H1 (cell line): ENCODE results near the gene METRNL.

ENCODE experiments used
- ATF2 ChIP-seq: IDR thresholded peaks from 2 replicates; pipeline ENCODE4 v1.6.1; 2012; ENCODE audit warnings: low read length, inconsistent platforms
- BACH1 ChIP-seq: IDR thresholded peaks from 2 replicates; pipeline ENCODE4 v1.6.1; 2012; ENCODE audit warnings: low read length, improper control_type of control experiment
- CTCF ChIP-seq, 3 experiments: IDR thresholded peaks; 1 replicate in 2 of 3; 2 replicates in 1 of 3; pipeline versions ENCODE4 v1.5.1 to v1.6.1; 2011; ENCODE audit warnings: low read length in 3 of 3, mild to moderate bottlenecking in 3 of 3, inconsistent platforms in 2 of 3, low read depth in 1 of 3, moderate library complexity in 1 of 3; ENCODE audit not compliant: insufficient read depth in 1 of 3; ENCODE audit errors: control extremely low read depth in 1 of 3
- EGR1 ChIP-seq: IDR thresholded peaks from 2 replicates; pipeline ENCODE4 v1.6.1; 2011; ENCODE audit warnings: low read depth, low read length, borderline replicate concordance
- EP300 ChIP-seq, 2 experiments: IDR thresholded peaks; 1 replicate in 1 of 2; 2 replicates in 1 of 2; pipeline ENCODE4 v1.6.1; 2011 to 2012; ENCODE audit warnings: low read depth in 2 of 2, low read length in 2 of 2, mild to moderate bottlenecking in 2 of 2, borderline replicate concordance in 1 of 2, inconsistent platforms in 1 of 2, moderate library complexity in 1 of 2
- GABPA ChIP-seq: IDR thresholded peaks from 2 replicates; pipeline ENCODE4 v1.6.1; 2011; ENCODE audit warnings: mild to moderate bottlenecking, low read length, moderate library complexity, borderline replicate concordance; ENCODE audit not compliant: insufficient read depth
- JUN ChIP-seq: IDR thresholded peaks from 2 replicates; pipeline ENCODE4 v1.6.1; 2011; ENCODE audit warnings: low read depth, mild to moderate bottlenecking, improper control_type of control experiment, low read length
- RAD21 ChIP-seq, 2 experiments: IDR thresholded peaks in 1 of 2; conservative IDR thresholded peaks in 1 of 2; 2 replicates each; pipeline ENCODE4 v1.6.1; 2011; ENCODE audit warnings: low read depth in 2 of 2, low read length in 2 of 2, improper control_type of control experiment in 1 of 2, inconsistent platforms in 1 of 2, mild to moderate bottlenecking in 1 of 2, moderate library complexity in 1 of 2
- RXRA ChIP-seq: IDR thresholded peaks from 2 replicates; pipeline ENCODE4 v1.6.1; 2011; ENCODE audit warnings: low read depth, mild to moderate bottlenecking, low read length, moderate library complexity; ENCODE audit not compliant: insufficient read depth
- SAP30 ChIP-seq: fragments of 300-600 bp; sonication (generic); IDR thresholded peaks from 2 replicates; pipeline ENCODE4 v1.7.1; 2012; ENCODE audit warnings: low read length, moderate library complexity, mild to moderate bottlenecking, inconsistent platforms; ENCODE audit not compliant: insufficient read depth, insufficient replicate concordance
- SIRT6 ChIP-seq: IDR thresholded peaks from one replicate; pipeline ENCODE4 v1.7.1; 2012; ENCODE audit warnings: low read length, inconsistent platforms
- SP2 ChIP-seq: IDR thresholded peaks from 2 replicates; pipeline ENCODE4 v1.6.1; 2012; ENCODE audit warnings: mild to moderate bottlenecking, low read length, inconsistent platforms
- YY1 ChIP-seq: IDR thresholded peaks from 2 replicates; pipeline ENCODE4 v1.6.1; 2011; ENCODE audit warnings: low read depth, mild to moderate bottlenecking, low read length
- TF ChIP-seq, protein P1 (sequence below): IDR thresholded peaks from 2 replicates; pipeline ENCODE4 v1.6.1; 2011; ENCODE audit warnings: low read length, improper control_type of control experiment

- TF ChIP-seq GABPA (no peak), JUN (no peak), CTCF (IDR thresholded peaks at IDR 0.05; ENCODE audit: control extremely low read depth in 1 of 3, insufficient read depth in 1 of 3, low read depth in 1 of 3, low read length in 3 of 3) (no peak), SAP30 (no peak), YY1 (no peak), RXRA (no peak), RAD21 (IDR thresholded peaks at IDR 0.05 in 1 of 2, conservative IDR thresholded peaks at IDR 0.05 in 1 of 2; ENCODE audit: low read depth in 2 of 2, low read length in 2 of 2) (no peak), SP2 (no peak), BACH1 (no peak), EP300 (IDR thresholded peaks at IDR 0.05; ENCODE audit: borderline replicate concordance in 1 of 2, low read depth in 2 of 2, low read length in 2 of 2) (no peak), EGR1 (no peak), ATF2 (no peak), SIRT6 (no peak)
- TF ChIP-seq, protein P1, sequence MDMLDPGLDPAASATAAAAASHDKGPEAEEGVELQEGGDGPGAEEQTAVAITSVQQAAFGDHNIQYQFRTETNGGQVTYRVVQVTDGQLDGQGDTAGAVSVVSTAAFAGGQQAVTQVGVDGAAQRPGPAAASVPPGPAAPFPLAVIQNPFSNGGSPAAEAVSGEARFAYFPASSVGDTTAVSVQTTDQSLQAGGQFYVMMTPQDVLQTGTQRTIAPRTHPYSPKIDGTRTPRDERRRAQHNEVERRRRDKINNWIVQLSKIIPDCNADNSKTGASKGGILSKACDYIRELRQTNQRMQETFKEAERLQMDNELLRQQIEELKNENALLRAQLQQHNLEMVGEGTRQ, result no peak
These were observed 17.8 kb upstream of the METRNL start for GRCh38 chr17:83061586-83061985.
